GM12891 (cell line): ENCODE results near the gene STXBP6.

Experiments
- DNase-seq: peaks from one replicate; pipeline ENCODE4 v3.0.0; 2011; ENCODE audit warnings: low spot score; ENCODE audit not compliant: insufficient read length
- FAIRE-seq: peaks from 2 replicates; lab custom pipeline; 2011; peaks lifted over from hg19 to GRCh38; lab: Jason Lieb, UNC
- PAX5 ChIP-seq: IDR thresholded peaks from 2 replicates; pipeline ENCODE4 v1.6.1; 2011; ENCODE audit warnings: low read length, moderate library complexity, mild to moderate bottlenecking; ENCODE audit not compliant: insufficient read depth, severe bottlenecking
- POLR2A ChIP-seq: IDR thresholded peaks from 2 replicates; pipeline ENCODE4 v1.6.1; 2011; ENCODE audit warnings: low read depth, low read length, control low read depth
- POLR2AphosphoS5 ChIP-seq: IDR thresholded peaks from 2 replicates; pipeline ENCODE4 v1.6.1; 2011; ENCODE audit warnings: low read depth, low read length, control low read depth
- POU2F2 ChIP-seq: IDR thresholded peaks from 2 replicates; pipeline ENCODE4 v1.6.1; 2011; ENCODE audit warnings: low read depth, mild to moderate bottlenecking, control low read depth, low read length, moderate library complexity
- SPI1 ChIP-seq: IDR thresholded peaks from 2 replicates; pipeline ENCODE4 v1.6.1; 2011; ENCODE audit warnings: low read depth, low read length, control low read depth
- TAF1 ChIP-seq: IDR thresholded peaks from 2 replicates; pipeline ENCODE4 v1.6.1; 2011; ENCODE audit warnings: low read depth, low read length, control low read depth

Gene STXBP6

GRCh38 chr14:25032092-25032784 is 17.7 kb downstream of the STXBP6 start:
- no peak for TF ChIP-seq TAF1
- no peak for TF ChIP-seq POU2F2
- no peak for TF ChIP-seq POLR2AphosphoS5
- TF ChIP-seq PAX5 = no peak
- TF ChIP-seq SPI1 = no peak
- no peak for TF ChIP-seq POLR2A
- FAIRE-seq (no peak), DNase-seq (no peak)

GRCh38 chr14:25026476-25027137 is 23.3 kb downstream of the STXBP6 start:
- DNase-seq (no peak), FAIRE-seq (no peak)
- TF ChIP-seq PAX5 = no peak
- TF ChIP-seq POU2F2 = no peak
- TF ChIP-seq SPI1 = peak; percentile 50

- no peak for DNase-seq
- FAIRE-seq = no peak
- TF ChIP-seq TAF1 (no peak), POU2F2 (no peak), POLR2AphosphoS5 (no peak), POLR2A (no peak), SPI1 (no peak), PAX5 (no peak)
These were observed 30.1 kb downstream of the STXBP6 start for GRCh38 chr14:25019892-25020291.

- TF ChIP-seq POU2F2 (no peak), POLR2AphosphoS5 (no peak), SPI1 (no peak), TAF1 (no peak), POLR2A (no peak), PAX5 (no peak)
- DNase-seq = no peak
- FAIRE-seq = no peak
These were observed 32.4 kb downstream of the STXBP6 start for GRCh38 chr14:25017562-25017961.

- FAIRE-seq (no peak), DNase-seq (no peak)
- TF ChIP-seq POLR2A = no peak
- no peak for TF ChIP-seq TAF1
- TF ChIP-seq SPI1 = no peak
- TF ChIP-seq POLR2AphosphoS5 = no peak
- no peak for TF ChIP-seq PAX5
These were observed 34.2 kb downstream of the STXBP6 start for GRCh38 chr14:25015761-25016160.

- FAIRE-seq (no peak), DNase-seq (no peak)
- TF ChIP-seq PAX5 = no peak
- no peak for TF ChIP-seq POLR2AphosphoS5
- no peak for TF ChIP-seq SPI1
- TF ChIP-seq POLR2A = no peak
- TF ChIP-seq TAF1 = no peak
- no peak for TF ChIP-seq POU2F2
These were observed 35.5 kb downstream of the STXBP6 start for GRCh38 chr14:25014440-25014839.

GRCh38 chr14:25011095-25011494 is 38.9 kb downstream of the STXBP6 start:
- FAIRE-seq = no peak

GRCh38 chr14:25010471-25010870 is 39.5 kb downstream of the STXBP6 start:
- FAIRE-seq (no peak), DNase-seq (no peak)
- no peak for TF ChIP-seq TAF1
- no peak for TF ChIP-seq POU2F2
- no peak for TF ChIP-seq SPI1
- no peak for TF ChIP-seq POLR2AphosphoS5
- no peak for TF ChIP-seq PAX5
- no peak for TF ChIP-seq POLR2A

More at GRCh38 chr14:25011095-25011494, 38.9 kb downstream of the STXBP6 start:
- no peak for DNase-seq
- no peak for TF ChIP-seq SPI1
- no peak for TF ChIP-seq TAF1
- TF ChIP-seq POLR2A = no peak

GRCh38 chr14:25009891-25010290 is 40.1 kb downstream of the STXBP6 start:
- no peak for DNase-seq
- FAIRE-seq = no peak
- TF ChIP-seq POU2F2 (no peak), POLR2A (no peak), PAX5 (no peak), POLR2AphosphoS5 (no peak), SPI1 (no peak), TAF1 (no peak)

- TF ChIP-seq TAF1 (no peak), POU2F2 (no peak), PAX5 (no peak), POLR2AphosphoS5 (no peak), POLR2A (no peak), SPI1 (no peak)
- DNase-seq (no peak), FAIRE-seq (no peak)
These were observed 42.1 kb downstream of the STXBP6 start for GRCh38 chr14:25007832-25008231.
